ENCODE measurements around the gene PLCB3. TPM values are rescaled to one million over a fixed set of nuclear protein-coding genes. Genes with fewer than 3 reads are reported as not detected.

The PLCB3 gene
- total RNA-seq, 6 experiments from 2014 or later: 5.4 to 8.0 (median 6.7) TPM

DNA sequence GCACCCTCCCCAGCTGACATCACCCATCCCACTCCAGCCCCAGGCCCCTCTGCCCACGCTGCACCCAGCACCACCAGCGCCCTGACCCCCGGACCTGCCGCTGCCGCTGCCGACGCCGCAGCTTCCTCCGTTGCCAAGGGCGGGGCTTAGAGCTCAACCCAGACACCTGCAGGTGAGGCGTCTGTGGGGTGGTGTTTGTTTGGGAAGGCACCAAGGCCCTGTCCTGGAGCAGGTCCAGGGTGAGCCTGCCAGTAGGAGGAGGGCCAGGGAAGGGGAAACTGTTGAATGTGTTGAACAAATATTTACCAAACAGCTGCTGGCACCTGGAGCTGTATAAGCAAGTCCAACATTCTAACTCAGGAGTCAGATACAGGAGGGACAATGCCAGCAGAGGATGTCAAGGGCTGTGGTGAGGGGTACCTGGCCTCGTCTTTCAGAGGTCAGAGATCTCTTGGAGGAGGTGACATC lies 13.8 kb upstream of the PLCB3 start:
- Histone ChIP-seq H3K4me1 (peaks cover 0 to 40% (median 12%) of the 10 kb centered on the region in 4 donors), H3K36me3 (no peaks in the 10 kb centered on the region), H3K4me3 (no peak overlapping the region), H3K9me3 (no peaks in the 10 kb centered on the region), H3K27me3 (no peaks in the 10 kb centered on the region), H3K27ac (peak overlapping the region in 2 of 3 donors; percentile 5 to 97)
- TF ChIP-seq, protein P1, sequence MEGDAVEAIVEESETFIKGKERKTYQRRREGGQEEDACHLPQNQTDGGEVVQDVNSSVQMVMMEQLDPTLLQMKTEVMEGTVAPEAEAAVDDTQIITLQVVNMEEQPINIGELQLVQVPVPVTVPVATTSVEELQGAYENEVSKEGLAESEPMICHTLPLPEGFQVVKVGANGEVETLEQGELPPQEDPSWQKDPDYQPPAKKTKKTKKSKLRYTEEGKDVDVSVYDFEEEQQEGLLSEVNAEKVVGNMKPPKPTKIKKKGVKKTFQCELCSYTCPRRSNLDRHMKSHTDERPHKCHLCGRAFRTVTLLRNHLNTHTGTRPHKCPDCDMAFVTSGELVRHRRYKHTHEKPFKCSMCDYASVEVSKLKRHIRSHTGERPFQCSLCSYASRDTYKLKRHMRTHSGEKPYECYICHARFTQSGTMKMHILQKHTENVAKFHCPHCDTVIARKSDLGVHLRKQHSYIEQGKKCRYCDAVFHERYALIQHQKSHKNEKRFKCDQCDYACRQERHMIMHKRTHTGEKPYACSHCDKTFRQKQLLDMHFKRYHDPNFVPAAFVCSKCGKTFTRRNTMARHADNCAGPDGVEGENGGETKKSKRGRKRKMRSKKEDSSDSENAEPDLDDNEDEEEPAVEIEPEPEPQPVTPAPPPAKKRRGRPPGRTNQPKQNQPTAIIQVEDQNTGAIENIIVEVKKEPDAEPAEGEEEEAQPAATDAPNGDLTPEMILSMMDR (IDR thresholded peaks at IDR 0.05): no peak
- TF ChIP-seq POLR2A (IDR thresholded peaks at IDR 0.05): peak; percentile 72
- peak; percentile 90 to 96 (median 95) for DNase-seq
- intact Hi-C loops (cut with DNase I): no loop called here
- ATAC-seq: peak; percentile 29 to 48 (median 37)
- WGBS (ENCODE audit: insufficient coverage, low coverage, low lambda C conversion rate, missing lambda C conversion rate): 41% methylated on average over 11 of the region's 12 CpGs

DNA sequence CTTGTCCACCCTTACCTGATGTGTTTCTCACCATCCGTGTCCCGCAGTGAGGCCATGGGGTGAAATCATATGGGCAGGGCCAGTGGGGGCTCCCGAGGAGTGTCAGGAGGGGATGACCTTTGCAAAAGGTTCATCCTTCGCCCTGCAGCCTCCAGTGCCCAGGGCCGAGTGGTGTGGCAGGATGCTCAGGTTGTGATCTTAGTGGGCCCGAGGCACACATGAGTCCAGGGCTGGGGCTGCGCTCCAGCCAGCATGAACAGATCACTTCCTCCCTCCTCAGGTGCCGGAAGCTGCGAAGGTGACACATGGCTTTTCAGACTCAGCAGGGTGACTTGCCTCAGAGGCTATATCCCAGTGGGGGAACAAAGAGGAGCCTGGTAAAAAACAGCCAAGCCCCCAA lies 13.3 kb upstream of the PLCB3 start:
- peak in 2 of 3 donors; percentile 26 to 56 for DNase-seq
- no peaks in the 10 kb centered on the region for H3K9me3 ChIP-seq
- WGBS (ENCODE audit: insufficient coverage, low coverage, low lambda C conversion rate, missing lambda C conversion rate): 33% methylated on average over 3 of the region's 9 CpGs
- H3K27ac ChIP-seq: peak overlapping the region in 2 of 3 donors; percentile 5 to 97
- no peaks in the 10 kb centered on the region for H3K27me3 ChIP-seq
- no peak overlapping the region for H3K4me3 ChIP-seq
- H3K4me1 ChIP-seq: peaks cover 0 to 42% (median 14%) of the 10 kb centered on the region in 4 donors
- no peak for TF ChIP-seq POLR2A (IDR thresholded peaks at IDR 0.05)
- TF ChIP-seq, protein P1 (IDR thresholded peaks at IDR 0.05): no peak
- intact Hi-C loops (cut with DNase I): no loop called here
- no peaks in the 10 kb centered on the region for H3K36me3 ChIP-seq
- no peak for ATAC-seq

DNA sequence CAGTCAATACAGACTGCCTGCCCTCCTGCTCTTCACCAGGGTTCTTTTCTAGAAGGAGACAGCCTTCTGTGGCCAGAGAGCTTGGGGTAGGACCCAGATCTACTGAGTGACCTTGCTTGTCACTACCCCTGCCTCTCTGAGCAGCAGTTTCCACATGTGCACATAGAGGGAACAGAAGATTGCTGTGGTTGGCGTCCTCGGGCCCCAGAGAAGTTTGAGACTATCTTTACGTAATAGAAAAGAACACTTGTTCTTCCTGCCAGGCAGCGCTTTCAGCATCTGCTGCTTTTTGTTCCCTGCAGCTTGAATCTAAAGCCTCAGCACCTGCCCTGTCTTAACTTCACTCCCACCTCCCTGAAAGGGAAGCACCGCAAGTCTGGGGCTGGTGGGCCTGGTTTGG lies 12.3 kb upstream of the PLCB3 start:
- H3K27me3 ChIP-seq: no peaks in the 10 kb centered on the region
- no CpG with 5 or more reads among the region's 5 CpGs for WGBS (ENCODE audit: insufficient coverage, low coverage, low lambda C conversion rate, missing lambda C conversion rate)
- no peak for DNase-seq
- no peaks in the 10 kb centered on the region for H3K9me3 ChIP-seq
- TF ChIP-seq POLR2A (IDR thresholded peaks at IDR 0.05): no peak
- TF ChIP-seq, protein P1 (IDR thresholded peaks at IDR 0.05): no peak
- peak overlapping the region in 2 of 3 donors; percentile 97 to 98 for H3K27ac ChIP-seq
- intact Hi-C loops (cut with DNase I): no loop called here
- peaks cover 0 to 40% (median 14%) of the 10 kb centered on the region in 4 donors for H3K4me1 ChIP-seq
- H3K4me3 ChIP-seq: no peak overlapping the region
- H3K36me3 ChIP-seq: peaks cover 0 to 5% (median 2%) of the 10 kb centered on the region in 4 donors
- ATAC-seq: no peak

DNA sequence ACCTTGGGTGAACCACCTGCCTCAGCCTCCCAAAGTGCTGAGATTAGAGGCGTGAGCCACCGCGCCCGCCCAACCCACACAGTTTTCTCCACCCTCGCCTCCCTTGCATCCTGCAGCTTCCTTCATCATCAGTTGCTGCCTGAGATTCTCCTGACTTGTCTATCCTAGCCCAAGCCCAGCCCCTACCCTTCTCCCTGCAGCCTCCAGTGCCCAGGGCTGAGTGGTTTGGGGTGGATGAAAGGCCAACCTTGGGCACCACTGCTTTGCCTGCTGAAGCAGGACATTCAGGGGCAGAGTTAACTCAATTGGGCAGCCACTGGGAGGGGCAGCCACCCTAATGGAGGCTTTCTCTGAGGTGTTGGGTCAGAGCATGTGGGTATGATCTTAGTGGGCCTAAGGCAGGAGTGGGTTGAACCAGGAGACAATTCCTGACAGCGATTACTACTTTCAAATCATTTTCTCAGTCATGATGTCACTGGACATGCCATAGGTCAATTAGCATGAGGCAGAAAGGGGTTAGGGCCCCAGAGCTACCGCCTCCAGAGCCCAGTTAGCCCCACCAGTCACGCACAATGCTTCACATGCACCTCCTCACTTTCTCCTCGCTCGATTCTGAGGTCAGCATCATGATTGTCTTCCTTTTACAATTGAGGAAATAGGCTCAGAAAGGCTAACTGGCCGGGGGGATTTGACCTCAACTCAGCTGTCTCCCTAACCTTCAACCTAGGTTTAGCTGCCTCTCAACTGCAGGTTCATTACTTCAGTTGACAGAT lies 11.5 kb upstream of the PLCB3 start:
- H3K27ac ChIP-seq: peak overlapping the region; percentile 96 to 98 (median 97)
- H3K27me3 ChIP-seq: no peaks in the 10 kb centered on the region
- TF ChIP-seq, protein P1 (IDR thresholded peaks at IDR 0.05): no peak
- TF ChIP-seq POLR2A (IDR thresholded peaks at IDR 0.05): no peak
- H3K4me1 ChIP-seq: peaks cover 0 to 38% (median 14%) of the 10 kb centered on the region in 4 donors
- peaks cover 0 to 5% (median 2%) of the 10 kb centered on the region in 4 donors for H3K36me3 ChIP-seq
- WGBS (ENCODE audit: insufficient coverage, low coverage, low lambda C conversion rate, missing lambda C conversion rate): 57% methylated on average over 4 of the region's 11 CpGs
- ATAC-seq (no peak), DNase-seq (peak in 1 of 3 donors; percentile 43)
- peak overlapping the region; percentile 93 to 98 (median 98) for H3K4me3 ChIP-seq
- intact Hi-C loops (cut with DNase I): no loop called here
- H3K9me3 ChIP-seq: no peaks in the 10 kb centered on the region

All from right lobe of liver (tissue), 6 donors.